Skeletal muscle tissue (tissue), 4 donors: ENCODE results near the gene AFF1. TPM values are rescaled to one million over a fixed set of nuclear protein-coding genes. Genes with fewer than 3 reads are reported as not detected.
"Not testable (repeated sequence)": the region's sequence is repeated elsewhere in the genome, so short reads cannot be mapped to it uniquely, and the experiment has no call there.

ENCODE experiments used
- H3K27ac ChIP-seq: one replicate; pipeline ENCODE4 v1.7.0; 2013; ENCODE audit warnings: mild to moderate bottlenecking, low read depth, low read length, inconsistent platforms
- H3K27me3 ChIP-seq, 3 donors: one replicate each; pipeline ENCODE4 v1.7.0; 2013; ENCODE audit warnings: low read length in 3 of 3; ENCODE audit not compliant: control insufficient read depth in 3 of 3, insufficient read depth in 3 of 3
- H3K36me3 ChIP-seq, 3 donors: one replicate each; pipeline ENCODE4 v1.7.0; 2013; ENCODE audit warnings: low read length in 3 of 3; ENCODE audit not compliant: control insufficient read depth in 3 of 3, insufficient read depth in 3 of 3
- H3K4me1 ChIP-seq, 3 donors: one replicate each; pipeline ENCODE4 v1.7.0; 2013; ENCODE audit warnings: low read length in 3 of 3, mild to moderate bottlenecking in 3 of 3; ENCODE audit not compliant: control insufficient read depth in 3 of 3, insufficient read depth in 3 of 3
- H3K4me3 ChIP-seq, 3 donors: one replicate each; pipeline ENCODE4 v1.7.0; 2013; ENCODE audit warnings: low read length in 3 of 3
- H3K9ac ChIP-seq, 3 donors: one replicate each; pipeline ENCODE4 v1.7.0; 2013; ENCODE audit warnings: low read length in 3 of 3, mild to moderate bottlenecking in 3 of 3, moderate library complexity in 2 of 3, low read depth in 1 of 3
- H3K9me3 ChIP-seq, 3 donors: one replicate each; pipeline ENCODE4 v1.7.0; 2013; ENCODE audit warnings: low read length in 3 of 3; ENCODE audit not compliant: control insufficient read depth in 3 of 3
- total RNA-seq: library from RNA; depleted of rRNA; stranded (reverse); fragments of >200 nt; gene quantifications from one replicate; pipeline ENCODE4 v1.2.3, GENCODE V29; 2014
- donor health status: Osteomylitis.

The AFF1 gene
- total RNA-seq, 1 donor from 2014 or later = 21.9 TPM

DNA sequence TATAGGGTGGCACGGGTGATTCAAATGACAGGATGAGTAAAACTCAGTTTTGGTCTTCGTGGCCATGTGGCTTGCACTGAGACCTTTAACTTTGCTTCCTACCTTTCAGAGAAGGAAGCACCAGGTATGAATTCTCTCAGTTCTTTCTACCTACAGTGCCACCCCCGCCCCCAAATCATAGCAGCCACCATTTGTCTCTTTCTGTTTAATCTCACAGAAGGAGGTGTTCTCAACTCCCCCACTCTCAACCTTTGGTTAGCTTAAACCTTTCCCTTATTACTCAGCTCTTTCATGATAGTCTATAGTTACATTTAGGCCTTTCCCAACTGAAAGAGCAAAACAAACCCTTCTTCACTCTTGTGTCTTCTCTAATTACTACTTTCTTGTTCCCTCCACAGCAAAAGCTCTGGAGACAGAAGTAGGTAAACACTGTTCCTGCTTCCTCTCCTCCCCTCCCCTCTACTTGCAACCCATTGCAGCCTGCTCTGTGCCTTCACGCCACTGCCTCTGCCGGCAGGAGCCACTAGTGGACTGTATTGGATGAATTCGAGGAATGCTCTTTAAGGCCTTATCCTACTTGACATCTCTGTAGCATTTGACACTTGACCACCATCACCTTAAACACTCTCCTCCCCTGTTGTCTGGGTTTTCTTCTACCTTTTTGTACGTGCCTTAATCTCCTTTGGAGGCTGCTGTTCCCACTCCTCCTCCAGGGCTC lies 123.7 kb downstream of the AFF1 start:
- no peaks in the 10 kb centered on the region for H3K27me3 ChIP-seq
- peaks cover 63 to 75% (median 64%) of the 10 kb centered on the region in 3 donors for H3K4me1 ChIP-seq
- H3K9ac ChIP-seq = peak overlapping the region in 1 of 3 donors; percentile 12
- H3K36me3 ChIP-seq = peaks cover 0 to 5% (median 0%) of the 10 kb centered on the region in 3 donors
- peak overlapping the region in 1 of 3 donors; percentile 8 for H3K4me3 ChIP-seq
- H3K9me3 ChIP-seq = no peaks in the 10 kb centered on the region
- H3K27ac ChIP-seq = peak overlapping the region; percentile 80

DNA sequence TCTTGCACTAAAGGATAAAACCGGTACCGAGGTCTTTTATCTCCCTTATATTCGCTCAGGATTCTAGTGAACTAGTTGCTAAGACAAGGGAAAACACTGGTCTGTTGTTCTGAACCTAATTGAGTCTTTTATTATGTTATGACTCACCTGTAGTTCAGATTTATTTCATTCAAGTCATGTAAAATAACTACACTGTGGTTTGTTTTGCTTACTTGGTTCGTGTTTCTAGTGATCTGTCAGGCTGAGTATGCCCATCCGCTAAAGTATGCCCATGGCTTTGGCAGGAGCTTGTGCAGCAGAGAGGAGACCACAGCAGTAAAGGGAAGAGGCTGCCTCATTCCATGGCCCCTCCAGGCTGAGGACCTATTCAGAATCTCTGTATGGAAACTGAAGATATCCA lies 126.1 kb downstream of the AFF1 start:
- no peak overlapping the region for H3K9ac ChIP-seq
- H3K36me3 ChIP-seq = peaks cover 0 to 5% (median 0%) of the 10 kb centered on the region in 3 donors
- H3K27ac ChIP-seq = peak overlapping the region; percentile 39
- H3K4me3 ChIP-seq = peak overlapping the region in 1 of 3 donors; percentile 11
- no peaks in the 10 kb centered on the region for H3K9me3 ChIP-seq
- H3K27me3 ChIP-seq = no peaks in the 10 kb centered on the region
- peaks cover 42 to 58% (median 42%) of the 10 kb centered on the region in 3 donors for H3K4me1 ChIP-seq

DNA sequence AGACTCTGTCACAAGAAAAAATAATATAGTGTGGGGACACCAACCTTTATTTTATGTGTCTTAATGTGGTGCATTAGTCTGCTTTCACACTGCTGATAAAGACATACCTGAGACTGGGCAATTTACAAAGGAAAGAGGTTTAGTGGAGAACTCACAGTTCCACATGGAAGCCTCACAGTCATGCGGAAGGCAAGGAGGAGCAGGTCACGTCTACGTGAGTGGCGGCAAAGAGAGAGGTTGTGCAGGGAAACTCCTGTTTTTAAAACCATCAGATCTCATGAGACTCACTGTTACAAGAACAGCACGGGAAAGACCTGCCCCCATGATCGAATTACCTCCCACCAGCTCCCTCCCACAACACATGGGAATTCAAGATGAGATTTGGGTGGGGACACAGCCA lies 130.2 kb downstream of the AFF1 start:
- H3K4me3 ChIP-seq = no peak overlapping the region
- H3K4me1 ChIP-seq = peaks cover 25 to 50% (median 27%) of the 10 kb centered on the region in 3 donors
- no peaks in the 10 kb centered on the region for H3K27me3 ChIP-seq
- no peak overlapping the region for H3K9ac ChIP-seq
- H3K36me3 ChIP-seq = peaks cover 0 to 6% (median 5%) of the 10 kb centered on the region in 3 donors
- no peaks in the 10 kb centered on the region for H3K9me3 ChIP-seq
- H3K27ac ChIP-seq = no peak overlapping the region

DNA sequence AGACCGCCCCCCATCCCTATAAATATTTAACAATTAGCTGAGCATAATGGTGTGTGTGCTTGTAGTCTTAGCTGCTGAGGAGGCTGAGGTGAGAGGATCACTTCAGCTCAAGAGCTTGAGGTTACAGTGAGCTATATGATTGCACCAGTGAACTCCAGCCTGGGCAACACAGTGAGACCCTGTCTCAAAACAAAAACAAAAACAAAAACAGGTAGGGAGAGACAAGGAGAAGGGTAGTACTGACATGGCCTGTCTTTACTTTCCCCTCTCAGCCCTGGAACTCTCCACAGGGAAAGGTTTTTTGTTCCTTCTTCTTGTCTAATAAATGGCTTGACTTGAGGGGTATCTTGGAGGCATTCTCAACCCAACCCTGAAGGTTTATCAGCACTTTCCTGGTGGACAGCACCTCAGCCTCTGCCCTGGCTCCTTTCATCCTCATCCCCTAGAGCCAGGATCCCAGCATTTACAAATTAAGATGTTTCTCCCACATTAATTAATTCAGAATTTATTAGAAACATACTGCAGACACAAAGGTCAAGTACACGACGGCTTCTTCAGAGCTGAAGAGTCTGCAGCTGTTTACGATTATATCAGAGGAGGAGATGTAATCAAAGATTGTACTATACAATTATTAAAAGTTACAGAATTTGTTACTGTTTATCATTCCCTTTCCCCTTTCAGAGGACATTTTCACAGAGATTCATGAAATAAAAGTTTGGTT lies 131.8 kb downstream of the AFF1 start:
- peaks cover 21 to 40% (median 23%) of the 10 kb centered on the region in 3 donors for H3K4me1 ChIP-seq
- H3K9ac ChIP-seq = no peak overlapping the region
- no peaks in the 10 kb centered on the region for H3K27me3 ChIP-seq
- H3K36me3 ChIP-seq = peaks cover 0 to 6% (median 0%) of the 10 kb centered on the region in 3 donors
- no peaks in the 10 kb centered on the region for H3K9me3 ChIP-seq
- no peak overlapping the region for H3K4me3 ChIP-seq
- H3K27ac ChIP-seq = no peak overlapping the region

DNA sequence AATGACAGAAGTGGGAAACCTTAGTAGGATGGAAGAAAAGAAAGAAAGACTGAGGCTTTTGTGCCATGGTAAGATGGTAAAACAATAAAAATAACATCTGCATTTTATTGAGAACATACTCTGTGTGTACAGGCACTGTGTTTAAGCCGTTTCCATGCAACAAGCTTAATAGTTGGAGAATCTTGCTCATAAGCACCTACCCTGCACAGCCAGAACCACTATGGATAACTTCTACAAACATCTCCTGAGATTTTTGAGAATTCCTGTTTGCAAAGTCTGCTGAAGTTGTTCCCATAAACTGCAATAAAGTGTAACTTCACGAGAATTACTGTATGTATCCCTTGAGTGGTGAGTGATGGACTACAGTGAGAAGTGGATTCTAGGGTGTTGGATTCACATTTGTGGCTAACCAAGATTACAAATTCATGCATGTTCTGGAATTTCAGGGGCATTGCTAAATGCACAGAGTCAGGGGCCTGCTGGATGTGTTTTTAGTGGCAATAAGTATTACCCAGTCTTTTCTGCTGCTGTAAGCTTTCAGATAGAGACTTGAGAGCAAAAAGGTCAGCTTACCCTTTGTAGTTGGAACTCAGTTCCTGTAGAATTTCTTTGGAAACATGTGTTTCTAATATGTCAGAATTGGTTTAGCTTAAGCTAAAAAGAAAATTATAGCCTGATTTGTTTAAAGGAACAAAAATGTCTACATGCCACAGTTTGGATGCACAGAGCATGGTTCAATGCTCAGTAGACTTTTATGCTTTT lies 132.5 kb downstream of the AFF1 start:
- no peaks in the 10 kb centered on the region for H3K9me3 ChIP-seq
- no peak overlapping the region for H3K4me3 ChIP-seq
- H3K9ac ChIP-seq = no peak overlapping the region
- no peak overlapping the region for H3K27ac ChIP-seq
- peaks cover 0 to 6% (median 0%) of the 10 kb centered on the region in 3 donors for H3K36me3 ChIP-seq
- H3K4me1 ChIP-seq = peaks cover 21 to 33% (median 25%) of the 10 kb centered on the region in 3 donors
- H3K27me3 ChIP-seq = no peaks in the 10 kb centered on the region

DNA sequence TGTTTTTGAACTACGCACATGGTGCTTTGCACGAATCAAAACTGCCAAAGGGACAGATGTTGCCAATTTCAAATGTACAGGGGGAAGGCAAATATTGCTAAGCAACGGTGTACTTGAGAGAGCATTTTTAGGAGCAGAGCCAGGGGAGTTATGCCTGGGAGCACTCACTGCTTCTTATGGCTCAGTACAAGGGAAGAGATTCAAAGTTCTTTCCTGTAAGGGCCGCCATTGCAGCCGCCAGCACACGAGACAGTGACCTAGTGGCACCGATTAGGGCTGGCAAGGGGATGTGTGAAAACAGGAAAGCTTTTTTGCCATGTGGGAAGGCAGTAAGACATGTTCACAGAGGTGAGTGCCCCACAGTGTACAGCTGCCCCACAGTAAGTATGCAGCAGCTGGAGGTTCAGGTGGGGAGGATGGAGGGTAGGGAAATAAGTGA lies 133.8 kb downstream of the AFF1 start:
- Histone ChIP-seq H3K9ac (no peak overlapping the region), H3K27ac (peak overlapping the region; percentile 54), H3K4me3 (peak overlapping the region in 2 of 3 donors; percentile 30), H3K36me3 (peaks cover 0 to 6% (median 0%) of the 10 kb centered on the region in 3 donors), H3K4me1 (peaks cover 29 to 37% (median 34%) of the 10 kb centered on the region in 3 donors), H3K9me3 (no peaks in the 10 kb centered on the region), H3K27me3 (no peaks in the 10 kb centered on the region)

DNA sequence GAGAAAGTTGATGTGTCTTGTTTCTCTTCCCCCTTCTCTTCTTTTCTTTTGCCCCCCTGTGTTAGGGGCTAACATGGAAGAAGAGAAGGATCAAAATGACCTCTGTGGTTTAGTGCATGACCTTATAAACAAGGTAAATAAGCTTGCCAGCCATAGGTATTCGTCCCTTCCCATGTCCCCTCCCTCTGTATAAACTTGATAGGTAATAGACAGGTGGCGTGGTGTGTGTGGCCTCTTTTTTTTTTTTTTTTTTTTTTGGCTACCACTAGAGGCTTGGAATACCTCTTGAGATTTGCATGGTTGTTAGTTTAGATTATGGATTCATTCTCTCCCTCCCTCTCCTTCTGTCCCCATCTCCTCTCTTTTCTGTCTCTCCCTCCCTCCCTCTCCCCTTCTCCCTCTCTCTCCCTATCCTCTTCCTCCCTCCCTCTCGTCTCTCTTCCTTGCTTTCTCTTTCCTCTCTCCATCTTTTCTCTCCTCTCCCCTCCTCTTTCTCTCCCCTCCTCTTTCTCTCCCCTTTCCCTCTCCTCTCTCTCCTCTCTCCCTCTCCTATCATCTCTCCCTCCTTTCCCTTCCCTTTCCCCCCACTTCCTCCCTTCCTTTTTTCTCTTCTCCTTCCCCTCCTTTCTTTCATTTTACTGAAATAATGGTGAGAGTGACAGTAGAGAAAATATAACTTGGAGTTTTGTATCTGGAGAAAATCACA lies 134.4 kb downstream of the AFF1 start:
- H3K4me1 ChIP-seq = peaks cover 33 to 43% (median 39%) of the 10 kb centered on the region in 3 donors
- peaks cover 0 to 6% (median 0%) of the 10 kb centered on the region in 3 donors for H3K36me3 ChIP-seq
- H3K27me3 ChIP-seq = no peaks in the 10 kb centered on the region
- no peak overlapping the region for H3K9ac ChIP-seq
- H3K9me3 ChIP-seq = no peaks in the 10 kb centered on the region
- peak overlapping the region; percentile 54 for H3K27ac ChIP-seq
- peak overlapping the region in 2 of 3 donors; percentile 30 for H3K4me3 ChIP-seq

DNA sequence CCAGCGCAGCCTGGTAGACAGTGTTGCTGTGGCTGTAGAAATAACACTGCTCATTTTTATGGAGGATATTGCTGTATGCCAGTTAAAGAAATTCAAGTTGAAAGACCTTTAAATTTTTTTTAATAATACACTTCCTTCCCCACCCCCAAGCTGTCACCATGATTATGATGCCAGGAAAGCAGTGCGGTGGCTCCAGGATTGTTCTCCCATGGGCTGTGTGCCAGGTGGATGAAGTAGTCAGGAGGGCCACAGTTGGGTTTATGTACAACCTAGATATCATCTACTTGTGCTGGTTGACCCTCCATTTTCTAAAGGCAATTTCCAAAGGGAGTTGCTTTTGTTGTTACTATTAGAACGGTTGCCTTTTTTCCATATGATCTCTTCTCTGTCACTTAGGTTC lies 136.6 kb downstream of the AFF1 start:
- Histone ChIP-seq H3K27ac (no peak overlapping the region), H3K9me3 (no peaks in the 10 kb centered on the region), H3K36me3 (peaks cover 0 to 6% (median 0%) of the 10 kb centered on the region in 3 donors), H3K4me3 (no peak overlapping the region), H3K27me3 (no peaks in the 10 kb centered on the region), H3K4me1 (peaks cover 37 to 39% (median 38%) of the 10 kb centered on the region in 3 donors), H3K9ac (no peak overlapping the region)

DNA sequence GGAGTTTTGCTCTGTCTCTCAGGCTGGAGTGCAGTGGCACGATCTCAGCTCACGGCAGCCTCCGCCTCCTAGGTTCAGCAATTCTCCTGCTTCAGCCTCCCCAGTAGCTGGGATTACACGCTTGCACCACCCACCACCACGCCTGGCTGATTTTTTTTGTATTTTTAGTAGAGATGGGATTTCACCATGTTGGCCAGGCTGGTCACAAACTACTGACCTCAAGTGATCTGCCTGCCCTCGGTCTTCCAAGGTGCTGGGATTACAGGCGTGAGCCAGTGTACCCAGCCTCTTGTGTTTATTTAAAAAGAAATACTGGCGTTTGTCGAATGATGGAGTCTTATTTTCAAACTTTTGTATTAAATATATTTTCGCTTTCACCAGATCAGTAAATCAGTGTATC lies 137.7 kb downstream of the AFF1 start:
- not testable (repeated sequence) for H3K27me3 ChIP-seq, H3K36me3 ChIP-seq, H3K4me3 ChIP-seq, H3K27ac ChIP-seq, H3K9me3 ChIP-seq, H3K9ac ChIP-seq
- H3K4me1 ChIP-seq = peaks cover 30 to 39% (median 38%) of the 10 kb centered on the region in 3 donors
